Mucosa of descending colon (tissue), 3 donors: ENCODE data around the gene XRCC2. TPM values are rescaled to one million over a fixed set of nuclear protein-coding genes. Genes with fewer than 3 reads are reported as not detected.
A peak's percentile ranks its signal among the peaks of the same experiment; 100 is the strongest.
"Not testable (repeated sequence)": the region's sequence is repeated elsewhere in the genome, so short reads cannot be mapped to it uniquely, and the experiment has no call there.

Experiments used
- ATAC-seq: fragments of 200-7000 bp; cut with Tn5 transposase; one replicate; pipeline ENCODE4 v1.9.1; 2020; ENCODE audit warnings: mild to moderate bottlenecking, moderate library complexity
- DNase-seq, 3 donors: peaks; one replicate each; pipeline ENCODE4 v3.0.0-alpha.2; 2020
- H3K36me3 ChIP-seq: fragments of 200-600 bp; one replicate; pipeline ENCODE4 v1.8.0; 2021; ENCODE audit warnings: low read depth, mild to moderate bottlenecking
- H3K4me1 ChIP-seq: fragments of 200-600 bp; one replicate; pipeline ENCODE4 v1.8.0; 2021; ENCODE audit warnings: low read depth, mild to moderate bottlenecking
- H3K4me3 ChIP-seq: fragments of 200-600 bp; one replicate; pipeline ENCODE4 v1.8.0; 2021; ENCODE audit warnings: mild to moderate bottlenecking
- H3K9me3 ChIP-seq: fragments of 200-600 bp; one replicate; pipeline ENCODE4 v1.8.0; 2021; ENCODE audit warnings: mild to moderate bottlenecking
- intact Hi-C, 2 donors: fragments of 100-400 bp; cut with DNase I in 1 of 2; cut with micrococcal nuclease in 1 of 2; formaldehyde crosslinking; loops; one replicate each; pipeline versions ENCODE4 v1.11.0 to v1.11.1; 2022; cut with DNase I, micrococcal nuclease
- long read RNA-seq, 2 donors: library from polyadenylated mRNA; unstranded; transcript quantifications; one replicate each; pipeline ENCODE4 v2.0.0, GENCODE V29; 2019 to 2021
- total RNA-seq, 3 donors: library from RNA; stranded (reverse); fragmentation: NEBNext Ultra II Directional in 2 of 3; extraction: Animal tissue kit (Norgen Biotek cat#: 25700) in 2 of 3; gene quantifications; one replicate each; pipeline versions ENCODE4 v1.2.1 to v1.2.4, GENCODE V29; 2021 to 2023
- TF ChIP-seq, protein P1 (sequence below): fragments of 200-600 bp; IDR thresholded peaks from one replicate; pipeline ENCODE4 v1.8.0; 2022; ENCODE audit warnings: antibody characterized with exemption, mild to moderate bottlenecking
- donor health status: DM: no; HTN: no; CAD: no; lungs with moderate emphysema.
- donor health status: DM: no; HTN: no; CAD: no.
- donor health status: DM: no; HTN: yes; CAD: no.

XRCC2 gene
- total RNA-seq, result 1 to 10 TPM in 2 of 3 donors, under 1 TPM in 1; 0.98 to 2.5 (median 1.0) TPM
- long read RNA-seq, donor 1, result 0 reads
- long read RNA-seq, donor 2, partial matches to known transcripts, result 0 of 1 reads
- long read RNA-seq, donor 2, other reads (novel, unspliced or antisense), result 1 of 1 reads

GRCh38 chr7:152675759-152676636, at the start of gene XRCC2:
XRCC2 (minus strand) TSS chr7:152676141; CDS start chr7:152676079, 62 bp downstream.
- peak; percentile 91 to 96 (median 94) for DNase-seq
- intact Hi-C loops, result no loop called here
- peak within 1 kb of the TSS; percentile 46 for H3K4me3 ChIP-seq
- H3K9me3 ChIP-seq, result no peaks in the 10 kb centered on the region
- H3K4me1 ChIP-seq, result peaks cover 6% of the 10 kb centered on the region
- TF ChIP-seq, protein P1, sequence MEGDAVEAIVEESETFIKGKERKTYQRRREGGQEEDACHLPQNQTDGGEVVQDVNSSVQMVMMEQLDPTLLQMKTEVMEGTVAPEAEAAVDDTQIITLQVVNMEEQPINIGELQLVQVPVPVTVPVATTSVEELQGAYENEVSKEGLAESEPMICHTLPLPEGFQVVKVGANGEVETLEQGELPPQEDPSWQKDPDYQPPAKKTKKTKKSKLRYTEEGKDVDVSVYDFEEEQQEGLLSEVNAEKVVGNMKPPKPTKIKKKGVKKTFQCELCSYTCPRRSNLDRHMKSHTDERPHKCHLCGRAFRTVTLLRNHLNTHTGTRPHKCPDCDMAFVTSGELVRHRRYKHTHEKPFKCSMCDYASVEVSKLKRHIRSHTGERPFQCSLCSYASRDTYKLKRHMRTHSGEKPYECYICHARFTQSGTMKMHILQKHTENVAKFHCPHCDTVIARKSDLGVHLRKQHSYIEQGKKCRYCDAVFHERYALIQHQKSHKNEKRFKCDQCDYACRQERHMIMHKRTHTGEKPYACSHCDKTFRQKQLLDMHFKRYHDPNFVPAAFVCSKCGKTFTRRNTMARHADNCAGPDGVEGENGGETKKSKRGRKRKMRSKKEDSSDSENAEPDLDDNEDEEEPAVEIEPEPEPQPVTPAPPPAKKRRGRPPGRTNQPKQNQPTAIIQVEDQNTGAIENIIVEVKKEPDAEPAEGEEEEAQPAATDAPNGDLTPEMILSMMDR, result no peak
- ATAC-seq, result peak; percentile 99
- H3K36me3 ChIP-seq, result no peaks in the 10 kb centered on the region

DNA sequence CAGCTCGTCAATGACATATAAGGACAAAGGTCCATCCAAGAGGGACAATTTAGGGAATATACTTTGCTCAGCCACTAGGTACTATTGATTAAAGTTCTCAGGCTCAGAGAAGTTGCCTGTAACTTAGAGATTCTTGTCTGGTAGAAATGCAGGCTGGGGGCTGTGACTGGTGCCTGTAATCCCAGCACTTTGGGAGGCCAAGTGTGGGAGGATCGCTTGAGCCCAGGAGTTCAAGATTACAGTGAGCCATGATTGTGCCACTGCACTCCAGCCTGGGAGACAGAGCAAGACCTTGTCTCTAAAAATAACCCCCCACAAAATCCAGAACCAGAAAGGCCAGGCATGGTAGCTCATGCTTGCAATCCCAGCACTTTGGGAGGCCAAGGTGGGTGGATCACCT, 47.4 kb upstream of the XRCC2 start:
- Histone ChIP-seq H3K4me1 (no peaks in the 10 kb centered on the region), H3K9me3 (no peaks in the 10 kb centered on the region), H3K4me3 (no peak overlapping the region), H3K36me3 (no peaks in the 10 kb centered on the region)
- no peak for DNase-seq
- no peak for ATAC-seq
- intact Hi-C loops, result no loop called here
- TF ChIP-seq, protein P1, result no peak

GRCh38 chr7:152712412-152713042, 36.6 kb upstream of the XRCC2 start:
- ATAC-seq, H3K36me3 ChIP-seq, DNase-seq, intact Hi-C loops, H3K9me3 ChIP-seq, H3K4me3 ChIP-seq, H3K4me1 ChIP-seq: not testable (repeated sequence)

DNA sequence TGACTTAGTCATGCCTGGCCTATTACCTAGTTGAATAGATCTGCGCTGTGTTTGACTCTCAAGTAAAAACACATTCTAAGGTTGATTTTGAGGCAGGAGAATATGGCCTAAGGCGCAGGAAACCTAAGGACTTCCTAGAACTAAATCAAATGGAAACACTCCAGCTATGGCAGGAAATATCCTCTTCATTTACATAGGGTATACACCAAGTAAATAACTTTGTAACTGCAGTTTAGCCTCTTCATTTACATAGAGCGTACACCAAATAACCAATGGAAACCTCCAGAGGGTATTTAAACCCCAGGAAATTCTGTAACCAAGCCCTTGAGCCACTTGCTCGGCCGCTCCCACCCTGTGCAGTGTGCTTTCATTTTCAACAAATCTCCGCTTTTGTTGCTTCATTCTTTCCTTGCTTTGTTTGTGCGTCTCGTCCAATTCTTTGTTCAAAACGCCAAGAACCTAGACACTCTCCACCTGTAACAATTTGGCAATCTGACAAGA, 35.6 kb upstream of the XRCC2 start:
- intact Hi-C loops, result no loop called here
- DNase-seq, result no peak
- H3K36me3 ChIP-seq, result no peaks in the 10 kb centered on the region
- H3K9me3 ChIP-seq, result no peaks in the 10 kb centered on the region
- H3K4me1 ChIP-seq, result no peaks in the 10 kb centered on the region
- ATAC-seq, result no peak
- no peak overlapping the region for H3K4me3 ChIP-seq
- TF ChIP-seq, protein P1, result no peak

DNA sequence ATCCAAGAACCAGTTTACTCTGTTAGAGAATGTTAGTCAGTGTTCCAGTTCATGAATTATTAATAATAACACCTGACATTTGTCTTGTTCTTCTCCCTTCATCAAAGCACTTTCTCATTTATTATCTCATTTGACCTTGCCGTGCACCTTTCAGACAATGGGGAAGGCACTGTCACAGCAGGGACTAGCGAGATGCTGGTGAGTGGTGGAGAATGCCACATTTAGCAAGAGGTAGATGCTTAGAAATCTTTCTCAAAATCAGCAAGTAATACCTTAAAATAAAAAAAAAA, 34.2 kb upstream of the XRCC2 start:
- H3K9me3 ChIP-seq, result peaks cover 6% of the 10 kb centered on the region
- DNase-seq (no peak), ATAC-seq (no peak)
- H3K4me3 ChIP-seq, result no peak overlapping the region
- TF ChIP-seq, protein P1, result no peak
- H3K36me3 ChIP-seq, result no peaks in the 10 kb centered on the region
- H3K4me1 ChIP-seq, result no peaks in the 10 kb centered on the region
- intact Hi-C loops, result no loop called here
